HG03064 (cell line): Measurements from ENCODE around the gene CYP26C1.
"Not testable (repeated sequence)": the region's sequence is repeated elsewhere in the genome, so short reads cannot be mapped to it uniquely, and the experiment has no call there.

Experiments
- ATAC-seq: cut with Tn5 transposase; IDR thresholded peaks from one replicate; pipeline ENCODE4 v1.9.1; 2021; ENCODE audit warnings: low read depth; ENCODE audit not compliant: unreplicated experiment

Gene CYP26C1

DNA sequence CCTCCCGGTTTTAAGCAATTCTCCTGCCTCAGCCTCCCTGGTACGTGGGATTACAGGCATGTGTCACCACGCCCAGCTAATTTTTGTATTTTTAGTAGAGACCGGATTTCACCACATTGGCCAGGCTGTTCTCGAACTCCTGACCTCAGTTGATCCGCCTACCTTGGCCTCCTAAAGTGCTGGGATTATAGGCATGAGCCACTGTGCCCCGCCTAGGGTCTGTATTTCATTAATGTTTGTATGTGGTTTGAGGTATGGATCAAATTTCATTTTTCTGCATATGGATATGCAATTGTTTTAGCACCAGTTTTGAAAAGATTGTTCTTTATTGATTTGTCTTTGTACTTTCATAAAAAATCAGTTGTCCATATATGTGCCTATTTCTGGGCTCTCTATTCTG is 39.1 kb downstream of the CYP26C1 start:
- no peak for ATAC-seq

DNA sequence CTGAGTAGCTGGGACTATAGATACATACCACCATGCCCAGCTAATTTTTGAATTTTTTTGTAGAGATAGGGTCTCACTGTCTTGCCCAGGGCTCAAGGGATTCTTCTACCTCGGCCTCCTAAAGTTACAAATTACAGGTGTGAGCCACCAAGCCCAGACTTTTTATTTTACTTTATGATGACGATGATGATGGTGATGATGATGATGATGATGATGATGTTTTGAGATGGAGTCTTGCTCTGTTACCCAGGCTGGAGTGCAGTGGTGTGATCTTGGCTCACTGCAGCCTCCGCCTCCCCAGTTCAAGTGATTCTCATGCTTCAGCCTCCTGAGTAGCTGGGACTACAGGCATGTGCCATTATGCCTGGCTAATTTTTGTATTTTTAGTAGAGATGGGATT is 40.5 kb downstream of the CYP26C1 start:
- ATAC-seq = not testable (repeated sequence)

DNA sequence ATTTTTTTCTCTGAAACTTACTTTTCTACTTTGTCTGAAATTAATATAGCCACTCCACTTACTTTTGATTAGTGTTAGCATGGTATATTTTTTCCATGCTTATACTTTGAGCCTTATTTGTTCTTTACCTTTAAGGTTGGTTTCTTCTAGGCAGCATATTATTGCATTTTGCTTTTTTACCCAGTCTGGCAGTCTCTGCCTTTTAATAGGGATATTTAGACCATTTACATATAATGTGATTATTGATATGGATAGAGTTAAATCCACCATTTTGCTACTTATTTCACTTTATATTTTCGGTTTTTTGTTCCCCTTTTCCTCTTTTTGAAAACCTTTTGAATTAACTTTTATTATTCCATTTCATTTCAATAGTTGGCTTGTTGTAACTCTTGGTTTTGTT is 43.4 kb downstream of the CYP26C1 start:
- no peak for ATAC-seq

DNA sequence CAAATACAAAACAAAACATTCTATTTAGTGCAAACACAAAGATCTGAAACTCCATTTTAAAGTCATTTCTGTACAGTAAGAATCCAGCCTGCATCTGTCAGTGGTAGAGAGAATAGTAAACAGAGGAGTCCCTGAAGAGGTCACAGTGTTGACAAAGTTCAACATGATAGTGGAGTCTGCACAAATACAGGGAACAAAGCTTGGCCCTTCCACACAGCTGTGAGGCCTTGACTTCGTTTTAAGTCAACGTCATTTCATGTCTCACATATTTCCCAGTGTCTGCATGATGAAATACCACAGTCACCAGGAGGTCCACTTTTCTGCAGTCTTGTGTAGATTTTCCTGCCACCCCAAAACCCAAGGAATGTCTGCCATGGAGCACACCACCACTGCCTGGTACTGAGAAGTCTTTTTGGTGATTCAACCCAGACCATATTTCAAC is 46.1 kb downstream of the CYP26C1 start:
- no peak for ATAC-seq

DNA sequence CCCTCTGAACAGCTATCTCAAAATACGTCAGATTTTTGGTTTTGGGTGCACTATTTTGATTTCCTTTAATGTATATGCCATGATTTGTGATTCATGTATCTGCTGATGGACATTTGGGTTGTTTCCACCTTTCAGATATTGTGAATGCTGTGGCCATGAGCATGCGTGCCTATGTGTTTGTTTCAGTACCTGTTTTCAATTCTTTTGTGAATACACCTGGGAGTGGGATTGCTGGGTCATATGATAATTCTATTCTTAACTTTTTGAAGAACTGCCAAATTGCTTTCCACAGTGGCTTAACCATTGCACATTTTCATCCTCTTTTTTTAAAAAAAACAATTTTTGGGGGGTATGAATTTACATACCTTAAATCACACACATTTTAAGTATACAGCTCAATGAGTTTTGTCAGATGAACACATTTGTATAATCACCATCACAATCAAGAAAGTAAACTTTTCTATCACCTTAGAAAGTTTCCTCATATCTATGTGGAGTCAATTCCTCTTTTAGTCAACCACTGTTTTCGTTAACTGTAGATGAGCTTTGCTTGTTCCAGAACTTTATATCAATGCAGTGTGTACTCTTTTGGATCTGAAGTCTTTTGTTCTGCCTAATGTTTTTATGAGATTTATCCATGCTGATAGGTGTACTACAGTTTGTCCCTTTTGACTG is 50.0 kb downstream of the CYP26C1 start:
- ATAC-seq = peak; percentile 59

DNA sequence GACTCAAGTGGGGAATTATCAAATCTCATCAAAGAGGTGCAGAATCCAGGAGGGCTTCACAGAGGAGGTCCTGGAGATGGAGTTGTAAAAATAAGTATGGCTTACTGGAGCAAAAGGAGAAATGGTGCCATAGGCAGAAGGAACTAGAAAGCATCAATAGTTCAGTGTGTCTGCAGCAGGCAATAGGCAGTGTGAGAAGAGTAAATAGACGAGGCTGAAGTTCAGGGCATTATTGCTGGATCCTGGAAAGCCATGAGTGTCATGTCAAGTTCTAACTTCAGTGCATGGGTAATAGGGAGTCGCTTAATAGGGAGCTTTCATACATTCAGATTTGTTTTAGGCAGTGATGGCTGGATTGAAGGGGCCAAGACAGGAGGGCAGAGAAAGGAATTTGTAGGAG is 52.4 kb downstream of the CYP26C1 start:
- no peak for ATAC-seq

DNA sequence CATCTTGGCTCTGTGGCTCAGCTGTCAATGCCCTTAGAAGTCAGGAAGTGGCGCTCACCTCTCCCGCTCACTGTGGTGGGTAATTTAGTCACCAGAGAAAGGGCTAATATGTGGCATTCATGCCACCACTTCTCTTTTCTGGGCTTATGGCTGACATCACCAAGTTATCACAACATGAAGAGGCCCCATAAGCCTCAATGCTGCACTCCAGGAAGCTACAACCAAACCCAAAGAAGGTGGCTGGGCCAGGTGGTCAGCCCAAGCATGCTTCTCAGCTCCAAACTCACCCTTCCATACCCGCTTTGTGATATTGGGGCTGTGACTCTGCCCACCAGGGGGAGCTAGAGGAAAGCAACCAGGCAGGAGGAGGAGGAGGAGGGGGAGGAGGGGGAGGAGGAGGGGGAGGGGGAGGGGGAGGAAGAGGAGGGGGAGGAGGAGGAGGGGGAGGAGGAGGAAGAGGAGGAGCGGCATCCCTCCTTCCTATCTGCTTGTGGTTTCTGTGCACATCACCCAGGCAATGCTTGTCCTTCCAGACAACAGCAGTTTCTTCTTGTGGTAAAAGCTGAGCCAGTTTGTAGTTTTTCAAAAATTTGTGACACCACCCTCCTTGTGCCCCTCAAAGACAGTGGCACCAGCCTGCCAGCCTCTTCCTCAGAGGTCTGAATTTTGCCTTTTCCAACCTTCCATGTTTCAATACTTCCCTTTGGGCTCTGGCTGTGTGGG is 55.2 kb downstream of the CYP26C1 start:
- ATAC-seq = no peak
